ENCODE data around the gene TAF13. TPM values are rescaled to one million over a fixed set of nuclear protein-coding genes. Genes with fewer than 3 reads are reported as not detected.
"Not testable (repeated sequence)": the region's sequence is repeated elsewhere in the genome, so short reads cannot be mapped to it uniquely, and the experiment has no call there.

The TAF13 gene
- total RNA-seq, 1 donor from 2014 or later: 68.0 TPM

DNA sequence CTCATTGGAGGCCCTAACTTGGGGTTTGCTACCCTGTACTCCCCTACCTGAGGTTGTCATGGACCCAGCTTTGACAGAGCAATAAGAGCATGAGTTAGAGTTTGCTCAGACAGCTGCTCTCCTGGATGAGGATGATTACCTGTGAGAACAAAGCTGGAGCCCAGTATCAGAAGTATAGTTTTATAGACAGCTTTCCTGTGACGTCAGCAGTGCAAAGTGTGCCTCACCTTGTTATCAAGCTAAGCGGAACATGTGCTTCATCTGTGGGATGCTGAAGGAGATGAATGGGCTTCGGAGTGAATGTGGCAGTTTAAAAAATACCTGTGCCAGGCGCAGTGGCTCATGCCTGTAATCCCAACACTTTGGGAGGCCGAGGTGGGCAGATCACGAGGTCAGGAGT is 28.5 kb downstream of the TAF13 start:
- no peak for DNase-seq (ENCODE audit: low read depth, low spot score)

DNA sequence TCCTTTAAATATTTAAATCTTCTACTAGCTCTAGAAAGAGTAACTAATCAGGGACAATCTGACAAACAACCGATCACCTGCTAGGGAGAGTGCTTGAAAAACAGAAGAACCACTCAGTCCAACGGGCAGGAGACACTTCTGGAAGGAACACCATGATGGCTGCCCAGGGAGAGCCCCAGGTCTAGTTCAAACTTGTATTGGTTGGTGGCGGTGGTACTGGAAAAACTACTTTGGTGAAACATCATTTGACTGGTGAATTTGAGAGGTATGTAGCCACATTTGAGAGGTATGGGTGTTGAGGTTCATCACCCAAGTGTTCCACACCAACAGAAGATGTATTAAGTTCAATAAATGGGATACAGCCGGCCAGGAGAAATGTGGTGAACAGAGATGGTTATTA is 29.1 kb downstream of the TAF13 start:
- no peak for DNase-seq (ENCODE audit: low read depth, low spot score)

DNA sequence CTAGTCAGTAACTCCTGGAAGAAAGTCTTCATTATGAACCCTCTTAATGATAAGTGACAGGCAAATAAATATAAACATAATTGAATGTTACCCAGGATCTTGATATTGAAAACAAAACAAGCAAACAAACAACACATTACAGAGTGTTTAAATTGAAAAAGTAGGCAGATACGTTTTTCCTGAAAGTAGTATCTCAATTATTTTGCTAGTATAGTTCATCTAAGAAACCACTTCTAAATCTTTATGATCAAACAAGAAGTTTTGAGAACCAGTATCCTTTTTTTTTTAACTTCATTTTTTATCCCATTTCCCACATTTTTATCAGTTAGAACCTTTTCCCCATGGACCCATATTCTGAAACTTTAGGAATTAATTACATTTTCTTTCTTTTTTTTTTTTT is 30.2 kb downstream of the TAF13 start:
- DNase-seq (ENCODE audit: low read depth, low spot score): no peak

DNA sequence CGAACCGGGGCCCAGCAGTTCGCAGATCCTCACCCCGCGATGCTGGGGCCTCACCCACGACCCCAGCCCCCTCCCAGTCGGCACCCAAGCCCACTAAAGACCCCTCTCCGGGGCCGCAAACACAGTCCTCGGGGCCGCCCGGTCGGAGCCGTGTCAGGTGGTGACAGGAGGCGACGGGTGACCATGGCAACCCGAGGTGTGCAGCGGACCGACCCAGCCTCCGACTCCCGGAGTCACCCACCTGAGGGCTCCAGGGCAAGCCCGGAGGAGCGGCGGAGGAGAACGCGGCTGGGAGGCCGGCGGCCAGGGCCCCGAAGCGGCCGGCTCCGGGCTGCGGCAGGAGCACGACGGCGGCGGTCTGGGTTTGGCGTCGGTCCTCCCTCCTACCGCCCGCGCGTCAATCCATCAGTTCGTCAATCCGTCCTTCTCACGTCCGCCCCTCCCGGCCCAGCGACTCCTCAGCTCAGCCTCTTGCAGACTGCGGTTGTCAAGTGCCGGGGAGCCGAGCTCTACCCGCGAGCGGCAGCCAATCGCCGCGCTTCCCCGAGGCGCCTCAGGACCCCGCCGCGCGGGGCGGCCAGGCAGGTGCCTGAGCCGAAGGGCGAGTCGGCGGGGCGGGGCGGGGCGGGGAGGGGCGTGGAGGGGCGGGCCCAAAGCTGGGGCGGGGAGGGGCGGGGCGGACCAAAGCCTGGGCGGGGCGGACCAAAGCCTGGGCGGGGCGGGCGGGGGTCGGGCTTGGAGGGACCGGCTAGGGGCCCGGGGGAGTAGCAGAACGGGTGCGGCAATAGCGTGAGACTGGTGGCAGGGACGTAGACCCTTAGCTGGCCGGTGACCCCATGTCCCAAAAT is 34.0 kb downstream of the TAF13 start, which contains the start of gene WDR47:
Gene WDR47 (minus strand): TSS at position 482 of the 848 bp plus-strand sequence. CDS start 18,590 bp downstream, outside the sequence.
- peak; percentile 92 for DNase-seq (ENCODE audit: low read depth, low spot score)

- DNase-seq (ENCODE audit: low read depth, low spot score): no peak
Observed at GRCh38 chr1:109040989-109041620, 34.7 kb downstream of the TAF13 start.

- no peak for DNase-seq (ENCODE audit: low read depth, low spot score)
Observed at GRCh38 chr1:109040627-109040988, 35.2 kb downstream of the TAF13 start.

GRCh38 chr1:109034382-109034781 is 41.4 kb downstream of the TAF13 start:
- no peak for DNase-seq (ENCODE audit: low read depth, low spot score)

DNA sequence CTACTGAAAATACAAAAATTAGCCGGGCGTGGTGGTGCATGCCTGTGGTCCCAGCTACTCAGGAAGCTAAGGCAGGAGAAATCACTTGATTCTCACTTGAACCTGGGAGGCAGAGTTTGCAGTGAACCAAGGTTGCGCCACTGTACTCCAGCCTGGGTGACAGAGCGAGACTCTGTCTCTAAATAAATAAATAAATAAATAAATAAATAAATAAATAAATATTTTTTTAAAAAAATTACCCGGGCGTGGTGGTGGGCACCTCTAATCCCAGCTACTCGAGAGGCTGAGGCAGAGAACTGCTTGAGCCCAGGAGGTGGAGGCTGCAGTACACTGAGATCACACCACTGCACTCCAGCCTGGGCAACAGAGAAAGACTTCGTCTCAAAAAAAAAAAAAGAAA is 46.3 kb downstream of the TAF13 start:
- not testable (repeated sequence) for DNase-seq (ENCODE audit: low read depth, low spot score)

DNA sequence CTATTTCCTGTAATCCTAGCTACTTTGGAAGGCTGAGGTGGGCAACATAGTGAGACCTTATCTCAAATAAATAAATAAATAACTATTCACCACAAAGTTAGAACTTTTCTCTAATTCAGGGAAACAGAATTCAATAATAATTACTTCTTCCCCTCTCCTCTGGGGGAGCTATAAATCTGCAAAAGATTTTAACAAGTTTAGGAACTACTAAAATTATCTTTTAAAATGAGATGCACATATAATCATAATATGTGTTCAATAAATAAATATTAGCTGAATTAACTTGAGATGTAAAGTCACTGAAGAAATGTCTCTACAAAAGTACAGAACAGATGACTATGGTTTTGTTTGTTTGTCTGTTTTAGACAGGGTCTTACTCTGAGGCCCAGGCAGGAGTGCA is 48.0 kb downstream of the TAF13 start:
- DNase-seq (ENCODE audit: low read depth, low spot score): no peak

DNA sequence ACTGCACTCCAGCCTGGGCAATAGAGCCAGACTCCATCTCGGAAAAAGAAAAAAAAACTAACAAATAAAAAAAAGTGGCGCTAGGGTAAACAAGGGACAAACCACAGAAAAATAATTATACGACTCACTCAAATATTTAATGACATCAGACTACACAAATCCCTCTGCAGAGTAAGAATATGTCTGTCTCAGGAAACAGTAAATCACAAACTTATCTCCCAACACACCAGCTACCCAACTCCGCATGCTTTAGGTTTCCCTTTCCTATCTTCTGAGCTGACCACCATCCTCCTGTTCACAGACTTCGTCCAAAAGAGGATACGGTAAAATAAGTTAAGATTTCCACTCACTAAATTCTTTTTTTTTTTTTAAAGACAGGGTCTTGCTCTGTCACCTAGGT is 50.1 kb downstream of the TAF13 start:
- no peak for DNase-seq (ENCODE audit: low read depth, low spot score)

DNA sequence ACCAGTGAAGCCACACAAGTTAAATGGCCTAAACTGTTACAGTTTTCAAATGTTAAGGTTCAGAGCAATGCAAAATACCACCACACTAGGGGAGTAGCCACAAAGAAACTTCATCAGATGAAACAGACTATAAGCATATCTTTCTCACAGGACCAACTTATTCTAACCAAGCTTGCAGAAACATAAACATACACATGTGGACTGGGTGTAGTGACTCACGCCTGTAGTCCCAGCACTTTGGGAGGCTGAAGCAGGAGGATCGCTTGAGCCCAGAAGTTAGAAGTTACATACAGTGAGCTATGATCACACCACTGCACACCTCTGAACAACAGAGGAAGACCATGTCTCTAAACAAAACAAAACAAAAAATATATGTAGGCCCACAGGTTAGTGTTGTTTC is 51.2 kb downstream of the TAF13 start:
- DNase-seq (ENCODE audit: low read depth, low spot score): no peak

DNA sequence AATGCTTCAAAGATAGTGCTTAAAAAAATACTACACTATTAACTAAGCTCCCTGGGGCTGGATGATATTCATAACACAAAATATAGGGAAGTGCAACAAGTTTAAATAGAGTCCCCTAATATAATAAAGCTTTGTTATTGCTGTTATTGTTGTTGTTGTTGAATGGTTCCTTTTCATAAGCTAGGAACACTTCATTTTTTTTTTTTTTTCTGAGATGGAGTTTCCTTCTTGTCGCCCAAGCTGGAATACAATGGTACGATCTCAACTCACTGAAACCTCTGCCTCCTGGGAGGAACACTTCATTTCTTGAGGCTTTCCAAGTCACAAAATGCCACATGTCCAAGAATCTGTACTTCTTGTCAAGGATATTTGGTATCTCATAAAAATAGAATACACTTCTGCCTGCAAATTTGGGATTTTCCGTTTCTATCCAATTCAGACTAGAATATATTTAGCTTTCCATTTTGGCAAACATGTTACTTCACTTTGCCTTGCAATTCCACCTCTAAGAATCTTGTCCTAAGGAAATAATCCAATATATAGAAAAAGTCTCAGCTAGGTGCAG is 55.0 kb downstream of the TAF13 start:
- DNase-seq (ENCODE audit: low read depth, low spot score): no peak

GRCh38 chr1:109017719-109018118 is 58.1 kb downstream of the TAF13 start:
- DNase-seq (ENCODE audit: low read depth, low spot score): not testable (repeated sequence)

DNA sequence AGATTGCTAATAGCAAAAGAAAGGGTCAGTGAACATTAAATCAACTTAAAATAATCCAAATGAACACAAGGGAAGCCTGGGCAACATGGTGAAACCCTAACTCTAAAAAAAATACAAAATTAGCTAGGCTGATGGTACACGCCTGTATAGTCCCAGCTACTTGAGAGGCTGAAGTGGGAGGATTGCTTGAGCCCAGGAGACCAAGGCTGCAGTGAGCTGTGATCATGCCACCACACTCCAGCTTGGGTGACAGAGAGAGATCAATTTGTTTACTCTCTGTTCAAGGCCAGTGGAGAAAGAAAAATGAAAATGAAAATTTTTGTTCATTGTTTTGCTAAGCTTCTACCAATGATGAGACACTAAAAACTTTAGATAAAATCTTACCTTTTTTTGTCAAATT is 58.7 kb downstream of the TAF13 start:
- DNase-seq (ENCODE audit: low read depth, low spot score): no peak

Other genes starting within 250 kb of the TAF13 start
- gene AKNAD1, start 218.9 kb downstream of the TAF13 start, total RNA-seq: not detected in 2 replicates
- gene GPSM2, start 199.0 kb downstream of the TAF13 start, total RNA-seq: 15.2 and 27.4 TPM in 2 replicates
- gene CLCC1, start 112.5 kb downstream of the TAF13 start, total RNA-seq: 27.4 and 31.1 TPM in 2 replicates
- gene WDR47, start 33.9 kb downstream of the TAF13 start, total RNA-seq: 18.7 and 21.2 TPM in 2 replicates
- gene TMEM167B, start 14.8 kb upstream of the TAF13 start, total RNA-seq: 24.4 and 29.6 TPM in 2 replicates
- 0.21 and 0.26 TPM in 2 replicates for gene ELAPOR1, start 38.1 kb upstream of the TAF13 start, total RNA-seq
- 232 and 251 TPM in 2 replicates for gene SARS1, start 137.9 kb upstream of the TAF13 start, total RNA-seq
- gene CELSR2, start 173.5 kb upstream of the TAF13 start, total RNA-seq: 1.1 and 1.3 TPM in 2 replicates
- gene PSRC1, start 207.1 kb upstream of the TAF13 start, total RNA-seq: 5.5 and 12.8 TPM in 2 replicates
- gene MYBPHL, start 231.0 kb upstream of the TAF13 start, total RNA-seq: not detected in 2 replicates